K562 (cell line): Measurements from ENCODE around the gene DGUOK. TPM values are rescaled to one million over a fixed set of nuclear protein-coding genes. Genes with fewer than 3 reads are reported as not detected.

Experiments used
- ATAC-seq: fragments of 200-7000 bp; cut with Tn5 transposase; 3 replicates; pipeline ENCODE4 v1.9.1; 2020; ENCODE audit warnings: moderate library complexity
- BruUV-seq: library from RNA; stranded (reverse); fragments of 400-500 nt; replicated peaks from 2 replicates; lab custom pipeline; 2021; lab: Mats Ljungman, UMichigan
- CTCF ChIA-PET: fragments of 300-600 bp; formaldehyde crosslinking; extraction: SDS; loops from one replicate; lab custom pipeline; 2021; ENCODE audit warnings: low intra/inter-chr PET ratio; lab: Yijun Ruan, JAX
- POLR2A ChIA-PET: fragments of 300-600, 350-650 bp; sonication (Branson Sonifier 250); formaldehyde crosslinking; extraction: SDS; loops from one replicate; lab custom pipeline; 2021; ENCODE audit warnings: antibody characterized with exemption, inconsistent platforms; lab: Yijun Ruan, JAX
- DNase-seq, 4 experiments: peaks; one replicate each; pipeline versions ENCODE4 v3.0.0 to v3.0.0-alpha.2; 2011 to 2018; ENCODE audit warnings: low spot score in 3 of 4, mixed read lengths in 3 of 4; ENCODE audit errors: extremely low read depth in 1 of 4
- FAIRE-seq: peaks from 2 replicates; lab custom pipeline; 2011; peaks lifted over from hg19 to GRCh38; lab: Jason Lieb, UNC
- H2AFZ ChIP-seq: 2 replicates; pipeline ENCODE4 v1.6.0; 2011; ENCODE audit warnings: low read depth, low read length, control low read depth, inconsistent platforms
- H3K27ac ChIP-seq: fragments of 200-600 bp; 3 replicates; pipeline ENCODE4 v1.8.0; 2011; ENCODE audit warnings: low read depth, mild to moderate bottlenecking, control low read depth, inconsistent platforms, low read length, moderate library complexity, mixed read lengths; ENCODE audit errors: extremely low read depth
- H3K27me3 ChIP-seq, 2 experiments: fragments of 300-600 bp in 1 of 2; 2 replicates in 1 of 2; 3 replicates in 1 of 2; pipeline versions ENCODE4 v1.6.0 to v1.8.0; 2011; ENCODE audit warnings: inconsistent platforms in 2 of 2, low read length in 2 of 2, mild to moderate bottlenecking in 1 of 2, mixed read lengths in 1 of 2, moderate library complexity in 1 of 2; ENCODE audit not compliant: control insufficient read depth in 2 of 2, insufficient read depth in 2 of 2
- H3K36me3 ChIP-seq: fragments of 300-600 bp; 3 replicates; pipeline ENCODE4 v1.8.0; 2011; ENCODE audit warnings: mild to moderate bottlenecking, low read length, inconsistent platforms; ENCODE audit not compliant: control insufficient read depth, insufficient read depth
- H3K4me1 ChIP-seq, 2 experiments: fragments of 200-600 bp in 1 of 2; replicated peaks in 1 of 2; 2 replicates in 1 of 2; 3 replicates in 1 of 2; pipeline versions ENCODE4 v1.5.1 to v1.8.0; 2011; ENCODE audit warnings: inconsistent platforms in 2 of 2, low read length in 2 of 2, mild to moderate bottlenecking in 1 of 2, mixed read lengths in 1 of 2, moderate library complexity in 1 of 2; ENCODE audit not compliant: control insufficient read depth in 2 of 2, insufficient read depth in 2 of 2
- H3K4me2 ChIP-seq: 2 replicates; pipeline ENCODE4 v1.6.1; 2011; ENCODE audit warnings: low read length, control low read depth, inconsistent platforms, mixed read lengths; ENCODE audit not compliant: insufficient read depth
- H3K4me3 ChIP-seq: fragments of 200-600 bp; sonication (generic), shearing (Covaris generic); 2 replicates; pipeline ENCODE4 v1.5.1; 2016; ENCODE audit warnings: control low read depth, inconsistent platforms
- H3K79me2 ChIP-seq: fragments of 200-600 bp; 3 replicates; pipeline ENCODE4 v1.8.0; 2011; ENCODE audit warnings: low read length, inconsistent platforms; ENCODE audit not compliant: control insufficient read depth, insufficient read depth
- H3K9ac ChIP-seq, 2 experiments: 2 replicates each; pipeline versions ENCODE4 v1.6.0 to v1.6.1; 2011; ENCODE audit warnings: low read depth in 2 of 2, low read length in 2 of 2, control low read depth in 1 of 2, inconsistent platforms in 1 of 2, mild to moderate bottlenecking in 1 of 2, mixed read lengths in 1 of 2; ENCODE audit not compliant: insufficient read depth in 1 of 2
- H3K9me1 ChIP-seq: one replicate; pipeline ENCODE4 v1.6.0; 2011; ENCODE audit warnings: inconsistent platforms, mild to moderate bottlenecking, low read length, moderate library complexity; ENCODE audit not compliant: control insufficient read depth, insufficient read depth
- H3K9me3 ChIP-seq: replicated peaks from 2 replicates; pipeline ENCODE4 v1.5.1; 2011; ENCODE audit warnings: low read depth, low read length, inconsistent platforms; ENCODE audit not compliant: control insufficient read depth, insufficient read depth
- H4K20me1 ChIP-seq: replicated peaks from 2 replicates; pipeline ENCODE4 v1.6.1; 2011; ENCODE audit warnings: low read length, inconsistent platforms, mixed read lengths; ENCODE audit not compliant: control insufficient read depth, insufficient read depth
- ELK1 ChIP-seq: sonication (generic); formaldehyde crosslinking; IDR thresholded peaks from 2 replicates; pipeline ENCODE4 v1.8.1; 2022; ENCODE audit warnings: missing genetic modification reagents
- FIP1L1 ChIP-seq: fragments of 200-400 bp; formaldehyde crosslinking; IDR thresholded peaks from 2 replicates; pipeline ENCODE4 v1.6.1; 2018; ENCODE audit warnings: mild to moderate bottlenecking, low read depth, low read length; ENCODE audit not compliant: poor library complexity, severe bottlenecking
- FOXA1 ChIP-seq: fragments of 450-650 bp; IDR thresholded peaks from 2 replicates; pipeline ENCODE4 v1.6.1; 2016; ENCODE audit warnings: mild to moderate bottlenecking, borderline replicate concordance
- FOXJ2 ChIP-seq: fragments of 200-800 bp; sonication (Bioruptor generic); IDR thresholded peaks from 2 replicates; pipeline ENCODE4 v1.6.1; 2016; ENCODE audit warnings: missing genetic modification characterization, missing compliant biosample characterization
- SAFB ChIP-seq: fragments of 200-400 bp; formaldehyde crosslinking; IDR thresholded peaks from 2 replicates; pipeline ENCODE4 v1.6.1; 2017; ENCODE audit warnings: low read depth, low read length, borderline replicate concordance
- SLC30A9 ChIP-seq: fragments of 250-450 bp; sonication (Bioruptor Pico); IDR thresholded peaks from 2 replicates; pipeline ENCODE4 v1.8.0; 2022; ENCODE audit warnings: mild to moderate bottlenecking, moderate library complexity
- ZNF449 ChIP-seq: fragments of 250-450 bp; sonication (Bioruptor Pico); IDR thresholded peaks from 2 replicates; pipeline ENCODE4 v1.8.0; 2022; ENCODE audit warnings: moderate library complexity, mild to moderate bottlenecking, inconsistent platforms
- WGBS: fragments of 100-300 bp; shearing (Covaris generic); methylation state at CpG from one replicate; pipeline ENCODE4 v1.1.6; 2016; ENCODE audit warnings: low coverage, mixed read lengths; ENCODE audit not compliant: insufficient coverage; ENCODE audit errors: missing lambda C conversion rate; 5-methylcytosine and 5-hydroxymethylcytosine counted together
- in situ Hi-C: fragments of 300-500 bp; cut with MboI; formaldehyde crosslinking; loops from 4 replicates; pipeline ENCODE4 v1.15.0; 2018; ENCODE audit warnings: inconsistent platforms, mixed read lengths
- intact Hi-C: fragments of 100-400 bp; cut with micrococcal nuclease; formaldehyde crosslinking; loops from 2 replicates; pipeline ENCODE4 v1.14.2; 2022
- polyA plus RNA-seq, 8 experiments: library from polyadenylated mRNA; depleted of rRNA in 4 of 8; stranded (reverse) in 5 of 8; unstranded in 3 of 8; fragments of >200 nt; fragmentation: Nextera tagmentation in 2 of 8; fragmentation: Illumina TruSeq in 1 of 8; extraction: Ambion mirVana in 2 of 8; extraction: Trizol in 1 of 8; gene quantifications; 2 replicates each; pipeline versions ENCODE4 v1.2.1 to v1.2.3, GENCODE V29; 2011 to 2014; ENCODE audit warnings: inconsistent platforms in 1 of 8, missing spikeins in 1 of 8
- total RNA-seq, 7 experiments: library from RNA; depleted of rRNA in 6 of 7; stranded (reverse); fragments of >200 nt in 6 of 7; fragmentation: Illumina TruSeq in 2 of 7; extraction: Trizol in 2 of 7; gene quantifications; 2 replicates each; pipeline versions ENCODE4 v1.2.1 to v1.2.3, GENCODE V29; 2011 to 2021; ENCODE audit warnings: low replicate concordance in 1 of 7
- TF ChIP-seq, protein P1 (sequence below): fragments of 450-650 bp; formaldehyde crosslinking; IDR thresholded peaks from 2 replicates; pipeline ENCODE4 v1.4.0; 2022; ENCODE audit warnings: missing genetic modification characterization

The DGUOK gene
- total and polyA plus RNA-seq, 9 of the 15 experiments (the other 6 are each of a cell fraction or from before 2014, with no cell fraction given), result 67.0 to 288 (median 126) TPM

DNA sequence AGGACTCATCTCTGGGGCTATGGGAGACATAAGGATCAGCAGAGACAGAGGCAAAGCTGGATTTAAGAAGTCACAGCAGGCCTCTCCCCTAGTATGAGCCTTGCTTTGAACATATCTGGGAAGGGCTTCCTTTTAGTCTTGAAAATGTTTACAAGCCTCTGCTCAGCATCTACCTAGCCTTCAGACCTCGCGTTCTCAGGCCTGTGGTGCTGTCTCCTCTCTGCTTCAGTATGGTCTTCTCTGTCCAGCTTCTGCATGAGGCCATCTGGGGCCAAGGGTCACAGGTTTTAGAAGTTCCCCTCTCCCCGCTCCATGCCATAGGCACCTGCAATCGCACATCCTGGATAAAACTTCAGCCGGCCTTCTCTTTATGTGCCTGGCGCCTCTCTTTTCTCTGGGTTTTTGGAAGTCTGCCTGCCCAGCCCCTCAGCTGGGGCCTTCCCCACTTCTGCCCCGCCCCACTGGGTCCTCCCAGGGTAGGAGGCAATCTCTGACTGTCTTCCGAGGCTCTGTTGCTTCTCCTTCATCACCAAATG, 26.8 kb upstream of the DGUOK start:
- no peak for FAIRE-seq
- ATAC-seq, result no peak
- no peaks in the 10 kb centered on the region for H3K9me1 ChIP-seq
- DNase-seq, result no peak
- no peak for TF ChIP-seq FIP1L1
- TF ChIP-seq FOXJ2, result no peak
- TF ChIP-seq, all 486 proteins: peak for 0
- intact Hi-C loops (no loop called here), in situ Hi-C loops (no loop called here)
- Histone ChIP-seq H3K9me3 (no peaks in the 10 kb centered on the region; the same call in 1 of the 2 replicates), H3K4me2 (no peak overlapping the region), H3K4me1 (peaks cover 0 to 2% of the 10 kb centered on the region in 2 experiments; a peak in 1 of 5 replicates), H3K36me3 (no peaks in the 10 kb centered on the region), H3K27ac (no peak overlapping the region), H3K79me2 (no peaks in the 10 kb centered on the region), H2AFZ (no peak overlapping the region), H3K27me3 (no peaks in the 10 kb centered on the region; a peak in 1 of 5 replicates), H3K9ac (no peak overlapping the region), H4K20me1 (no peaks in the 10 kb centered on the region), H3K4me3 (no peak overlapping the region)
- whole genome bisulfite sequencing, result 19% methylated on average over 7 of the region's 8 CpGs
- ChIA-PET CTCF (no interaction called here), POLR2A (no interaction called here)
- no TSS peak for BruUV-seq

DNA sequence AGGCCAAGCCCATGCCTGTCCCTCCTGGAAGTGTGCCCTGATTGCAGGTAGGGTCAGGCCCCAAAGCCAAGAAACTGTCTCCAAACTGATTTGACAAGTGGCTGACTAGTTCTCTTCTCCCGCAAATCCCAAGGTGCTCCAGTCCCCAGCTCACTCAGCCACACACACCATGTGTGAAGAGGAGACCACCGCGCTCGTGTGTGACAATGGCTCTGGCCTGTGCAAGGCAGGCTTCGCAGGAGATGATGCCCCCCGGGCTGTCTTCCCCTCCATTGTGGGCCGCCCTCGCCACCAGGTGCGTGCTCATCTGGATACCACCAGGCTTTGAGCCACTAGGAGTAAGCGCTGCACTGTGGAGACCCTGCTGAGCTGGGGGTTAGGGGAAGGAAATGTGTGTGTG, 25.5 kb upstream of the DGUOK start:
- TF ChIP-seq FOXA1 (no peak), SLC30A9 (CRISPR knock-in tag) (no peak), ELK1 (CRISPR knock-in tag) (no peak), SAFB (no peak), ZNF449 (no peak)
- TF ChIP-seq, protein P1, sequence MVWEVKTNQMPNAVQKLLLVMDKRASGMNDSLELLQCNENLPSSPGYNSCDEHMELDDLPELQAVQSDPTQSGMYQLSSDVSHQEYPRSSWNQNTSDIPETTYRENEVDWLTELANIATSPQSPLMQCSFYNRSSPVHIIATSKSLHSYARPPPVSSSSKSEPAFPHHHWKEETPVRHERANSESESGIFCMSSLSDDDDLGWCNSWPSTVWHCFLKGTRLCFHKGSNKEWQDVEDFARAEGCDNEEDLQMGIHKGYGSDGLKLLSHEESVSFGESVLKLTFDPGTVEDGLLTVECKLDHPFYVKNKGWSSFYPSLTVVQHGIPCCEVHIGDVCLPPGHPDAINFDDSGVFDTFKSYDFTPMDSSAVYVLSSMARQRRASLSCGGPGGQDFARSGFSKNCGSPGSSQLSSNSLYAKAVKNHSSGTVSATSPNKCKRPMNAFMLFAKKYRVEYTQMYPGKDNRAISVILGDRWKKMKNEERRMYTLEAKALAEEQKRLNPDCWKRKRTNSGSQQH (CRISPR knock-in tag), result no peak
- Histone ChIP-seq H3K79me2 (no peaks in the 10 kb centered on the region), H3K9ac (no peak overlapping the region), H3K27ac (no peak overlapping the region), H3K27me3 (no peaks in the 10 kb centered on the region; a peak in 1 of 5 replicates), H4K20me1 (no peaks in the 10 kb centered on the region), H3K4me1 (no peaks in the 10 kb centered on the region), H3K9me1 (no peaks in the 10 kb centered on the region), H3K9me3 (no peaks in the 10 kb centered on the region; the same call in 1 of the 2 replicates), H2AFZ (no peak overlapping the region), H3K36me3 (no peaks in the 10 kb centered on the region), H3K4me2 (no peak overlapping the region), H3K4me3 (no peak overlapping the region)
- ChIA-PET CTCF (no interaction called here), POLR2A (no interaction called here)
- DNase-seq (no peak), FAIRE-seq (no peak), ATAC-seq (no peak)
- in situ Hi-C loops, result no loop called here
- BruUV-seq, result no TSS peak
- WGBS, result 27% methylated on average over 2 of the region's 10 CpGs
- intact Hi-C loops, result no loop called here
